ENCODE measurements around the gene PPARA.
A peak's percentile ranks its signal among the peaks of the same experiment; 100 is the strongest.
"Not testable (repeated sequence)": the region's sequence is repeated elsewhere in the genome, so short reads cannot be mapped to it uniquely, and the experiment has no call there.

Gene PPARA

DNA sequence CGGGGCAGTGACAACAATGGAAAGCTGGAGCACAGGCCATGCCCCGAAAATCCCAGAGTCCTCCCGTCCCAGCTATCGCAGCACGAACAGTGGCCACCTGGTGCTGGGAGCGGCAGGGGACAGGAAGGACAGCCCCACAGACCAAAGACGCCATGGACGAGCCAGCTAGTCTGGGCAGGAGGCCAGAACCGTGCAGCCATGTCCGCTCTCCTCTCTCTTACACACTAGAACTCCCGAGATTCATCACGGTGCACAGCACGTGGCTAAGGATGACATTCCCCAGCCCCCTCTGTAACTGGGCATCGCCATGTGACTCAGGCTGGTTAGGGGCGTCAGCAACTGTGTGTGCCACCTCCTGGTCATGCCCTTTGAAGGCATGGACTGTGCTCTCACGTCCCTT is 95.2 kb downstream of the PPARA start:
- no peak for DNase-seq (ENCODE audit: low spot score)

- no peak for DNase-seq (ENCODE audit: low spot score)
Measured at GRCh38 chr22:46246178-46246577, 95.9 kb downstream of the PPARA start.

GRCh38 chr22:46247443-46247975 is 97.2 kb downstream of the PPARA start:
- no peak for DNase-seq (ENCODE audit: low spot score)

GRCh38 chr22:46250035-46250782 is 99.9 kb downstream of the PPARA start, which contains the start of gene CDPF1:
TSS of gene CDPF1 (minus strand) at chr22:46250293. CDS start at chr22:46248284, 2,009 bp downstream.
- DNase-seq (ENCODE audit: low spot score) = peak; percentile 87

DNA sequence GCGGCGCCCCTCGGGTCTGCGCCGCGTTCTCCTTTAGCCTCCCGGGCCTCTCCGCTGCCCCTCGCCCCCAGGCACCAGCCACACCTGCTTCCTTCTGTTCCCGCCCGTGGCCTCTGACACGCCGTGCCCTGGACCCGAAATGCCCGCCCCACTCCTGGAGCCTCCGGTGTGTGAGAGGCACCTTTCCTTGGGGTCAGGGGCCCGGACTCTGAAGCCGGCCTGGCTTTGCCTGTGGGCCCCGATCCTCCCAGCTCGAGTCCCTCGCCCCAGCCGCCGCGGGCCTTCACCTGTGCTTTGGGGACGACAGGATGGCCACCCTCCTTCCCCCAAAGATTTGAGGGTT is 100.4 kb downstream of the PPARA start:
- no peak for DNase-seq (ENCODE audit: low spot score)

DNA sequence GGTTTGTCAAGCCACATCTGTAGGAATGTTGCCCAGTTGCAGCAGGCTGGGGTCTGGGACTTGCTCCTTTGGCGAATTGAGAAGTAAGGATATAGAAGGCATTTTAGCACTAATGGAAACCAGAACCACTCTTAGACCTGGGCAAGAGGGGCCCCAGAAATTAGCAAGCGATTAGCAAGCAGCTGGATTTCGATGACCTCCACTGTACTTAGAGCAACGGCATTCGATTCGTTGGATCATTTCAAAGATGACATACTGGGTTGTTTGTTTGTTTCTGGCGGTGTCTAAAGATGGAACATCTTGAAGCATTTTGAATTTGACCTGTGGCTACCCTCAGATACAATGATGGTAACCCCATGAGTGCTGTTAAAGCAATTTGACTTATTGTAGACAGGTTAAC is 100.9 kb downstream of the PPARA start:
- no peak for DNase-seq (ENCODE audit: low spot score)

GRCh38 chr22:46251816-46252380 is 101.6 kb downstream of the PPARA start:
- no peak for DNase-seq (ENCODE audit: low spot score)

GRCh38 chr22:46256358-46256958 is 106.1 kb downstream of the PPARA start:
- DNase-seq (ENCODE audit: low spot score) = no peak

DNA sequence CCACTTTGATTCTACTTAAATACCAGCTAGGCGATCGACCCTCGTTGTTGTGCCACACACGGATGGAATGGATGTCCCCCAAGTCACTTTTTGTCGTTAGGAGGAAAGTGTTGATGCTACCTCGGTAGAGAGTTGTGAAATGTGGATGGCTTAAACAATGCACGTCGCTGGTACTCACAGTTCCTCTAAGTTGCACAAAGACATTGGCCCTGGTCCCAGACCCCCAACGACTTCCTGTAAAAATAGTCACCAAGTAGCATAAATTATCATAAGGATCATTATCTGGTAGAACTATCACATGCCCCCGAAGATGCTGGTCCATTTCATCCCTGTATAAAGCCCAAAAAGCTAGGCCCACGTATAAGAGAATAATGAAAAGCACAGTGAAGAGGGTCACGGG is 109.0 kb downstream of the PPARA start:
- DNase-seq (ENCODE audit: low spot score) = no peak

DNA sequence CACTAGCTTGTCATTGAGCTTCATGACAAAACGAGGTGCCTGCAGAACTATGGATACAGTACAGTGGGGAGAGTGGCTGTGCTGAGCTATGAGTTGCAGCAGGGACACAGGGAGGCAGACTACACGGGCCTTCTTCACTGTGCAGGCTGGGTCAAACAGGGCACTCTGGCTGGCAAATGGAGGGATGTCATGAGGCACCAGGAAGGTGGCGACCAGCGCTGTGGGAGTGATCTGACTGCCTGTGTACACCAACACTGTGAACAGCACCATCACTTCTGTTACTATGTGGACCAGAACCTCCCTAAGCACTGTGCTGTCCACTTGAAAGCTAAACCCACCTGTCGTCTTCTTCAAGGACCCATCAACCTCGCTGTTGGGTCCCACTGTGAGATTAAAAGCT is 109.7 kb downstream of the PPARA start:
- no peak for DNase-seq (ENCODE audit: low spot score)

DNA sequence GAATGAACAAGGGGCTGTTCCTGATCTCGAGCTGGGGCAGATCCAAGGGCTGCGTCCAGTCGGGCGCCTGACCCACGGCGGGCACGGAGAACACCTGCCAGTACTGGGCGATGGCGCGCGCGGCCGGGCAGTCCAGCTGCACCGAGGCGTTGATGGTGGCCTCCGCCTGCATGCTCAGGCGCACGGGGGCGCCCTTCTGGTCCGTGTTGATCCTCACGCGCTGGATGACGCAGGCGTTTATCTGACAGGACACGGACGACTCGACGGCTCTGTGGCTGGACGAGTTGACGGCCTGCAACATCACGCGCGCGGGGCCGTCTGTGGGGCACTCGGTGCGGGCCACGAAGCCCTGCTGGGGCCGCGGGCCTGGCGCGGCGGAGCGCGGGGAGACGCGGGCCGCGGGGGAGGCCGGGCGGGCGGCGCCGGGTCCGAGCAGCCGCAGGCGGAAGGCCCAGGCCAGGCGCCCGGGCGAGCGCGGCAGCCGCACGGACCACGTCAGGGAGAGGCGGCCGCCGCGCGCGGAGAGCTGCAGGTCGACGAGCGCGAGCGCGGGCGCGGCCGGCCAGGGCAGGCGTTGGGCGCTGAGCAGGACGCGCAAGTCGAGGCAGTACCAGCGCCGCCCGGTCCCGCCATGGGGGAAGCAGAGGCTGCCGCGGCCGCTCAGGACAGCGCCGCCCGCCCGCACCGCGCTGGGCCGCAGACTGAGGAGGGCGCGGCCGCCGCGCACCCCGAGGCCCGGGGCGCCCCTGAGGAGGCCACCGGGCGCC is 112.3 kb downstream of the PPARA start:
- peak; percentile 54 for DNase-seq (ENCODE audit: low spot score)

DNA sequence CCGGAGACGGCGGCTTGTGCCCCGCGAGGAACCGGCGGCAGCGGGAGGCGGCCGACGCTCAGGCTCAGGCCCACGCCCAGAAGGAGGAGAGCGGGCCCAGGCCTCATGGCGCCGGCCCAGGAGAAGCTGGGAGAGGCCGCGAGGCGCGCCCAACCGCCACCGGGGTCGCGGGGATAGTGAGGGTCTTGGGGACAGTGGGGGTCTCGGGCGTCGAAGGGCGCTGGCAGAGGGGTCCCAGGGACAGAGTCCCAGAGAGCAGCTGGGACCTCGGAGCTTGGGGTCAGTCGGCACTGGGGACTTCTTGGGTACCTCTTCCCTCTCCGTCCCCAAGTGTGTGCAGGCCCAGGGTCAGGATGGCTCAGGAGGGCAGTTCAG is 112.9 kb downstream of the PPARA start, which contains the start of gene PKDREJ:
Gene PKDREJ (minus strand): TSS at position 128 of the 375 bp plus-strand sequence. CDS start 21 bp downstream, at position 107.
- no peak for DNase-seq (ENCODE audit: low spot score)

- not testable (repeated sequence) for DNase-seq (ENCODE audit: low spot score)
Measured at GRCh38 chr22:46264520-46264919, 114.2 kb downstream of the PPARA start.

GRCh38 chr22:46265627-46266026 is 115.3 kb downstream of the PPARA start:
- not testable (repeated sequence) for DNase-seq (ENCODE audit: low spot score)

DNA sequence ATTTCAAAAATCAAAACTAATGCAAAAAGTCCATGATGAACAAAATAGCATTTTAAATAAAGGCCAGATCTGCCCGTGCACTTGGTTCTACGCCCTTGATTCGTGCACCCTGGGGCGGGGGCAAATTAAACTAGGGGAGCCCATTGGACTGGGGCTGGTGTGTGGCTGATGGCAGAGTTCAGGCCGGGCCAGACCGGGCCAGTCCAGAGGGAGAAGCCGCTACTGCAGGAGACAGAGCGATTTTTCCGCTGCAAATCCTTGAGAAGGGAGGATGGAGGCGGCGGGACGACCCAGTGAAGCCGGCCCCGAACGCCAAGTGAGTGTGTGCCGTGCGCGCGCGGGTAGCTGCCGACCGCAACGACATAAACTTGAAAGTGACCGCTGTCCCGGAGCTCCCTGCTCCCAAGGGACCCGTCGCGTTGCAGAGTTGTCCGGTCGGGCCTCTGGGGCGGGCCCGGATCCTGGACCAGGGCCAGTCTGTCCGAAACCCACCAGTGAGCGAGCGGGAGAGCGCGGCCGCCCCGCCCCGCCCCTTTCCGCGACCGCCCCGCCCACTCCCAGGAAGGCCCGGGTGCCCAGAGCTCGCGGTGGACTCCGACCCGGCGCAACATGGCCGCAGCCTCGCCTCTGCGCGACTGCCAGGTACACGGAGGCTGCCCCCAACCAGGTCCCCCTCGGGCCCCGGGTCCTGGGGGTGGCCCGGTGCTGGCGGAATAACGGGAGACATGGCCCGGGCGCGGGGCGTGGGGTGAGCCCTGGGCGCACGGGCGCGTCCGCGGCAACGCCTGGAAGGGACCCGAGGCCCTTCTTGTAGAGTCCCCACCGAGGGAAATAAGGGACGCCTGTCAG is 117.3 kb downstream of the PPARA start, which contains the start of gene TTC38:
Gene TTC38 (plus strand): TSS at position 578 of the 849 bp plus-strand sequence. CDS start 32 bp downstream, at position 610.
- peak; percentile 63 for DNase-seq (ENCODE audit: low spot score)

DNA sequence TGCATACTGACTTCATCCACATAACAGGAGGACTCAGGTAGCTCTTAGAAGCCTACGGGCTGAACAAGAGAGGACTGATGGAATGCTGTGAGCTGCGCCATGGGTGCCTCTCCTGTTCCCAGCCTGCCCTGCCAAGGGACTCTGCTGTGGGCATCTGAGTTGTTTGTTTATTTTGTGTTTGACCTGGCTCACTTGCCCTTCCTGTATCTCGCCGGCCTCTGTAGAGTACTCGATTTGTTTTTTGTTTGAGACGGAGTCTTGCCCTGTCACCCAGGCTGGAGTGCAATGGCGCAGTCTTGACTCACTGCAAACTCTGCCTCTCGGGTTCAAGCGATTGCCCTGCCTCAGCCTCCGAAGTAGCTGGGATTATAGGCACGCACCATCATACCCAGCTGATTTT is 119.2 kb downstream of the PPARA start:
- no peak for DNase-seq (ENCODE audit: low spot score)

DNA sequence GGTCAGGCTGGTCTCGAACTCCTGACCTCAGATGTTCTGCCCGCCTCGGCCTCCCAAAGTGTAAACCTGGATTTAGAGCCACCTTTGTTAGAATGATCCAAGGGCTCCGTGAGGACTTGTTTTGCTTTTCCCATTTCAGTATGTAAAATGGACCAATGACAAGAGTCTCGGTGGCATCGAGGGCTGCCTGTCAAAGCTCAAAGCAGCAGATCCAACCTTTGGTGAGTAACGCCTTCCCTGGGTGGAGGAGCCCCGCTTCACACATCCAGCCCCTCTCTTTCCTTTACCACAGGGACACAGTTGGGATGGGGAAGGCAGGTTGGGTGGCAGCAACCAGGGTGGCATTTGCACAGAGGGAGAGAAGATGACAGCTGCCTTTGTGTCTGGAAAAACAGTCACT is 121.9 kb downstream of the PPARA start:
- DNase-seq (ENCODE audit: low spot score) = no peak

DNA sequence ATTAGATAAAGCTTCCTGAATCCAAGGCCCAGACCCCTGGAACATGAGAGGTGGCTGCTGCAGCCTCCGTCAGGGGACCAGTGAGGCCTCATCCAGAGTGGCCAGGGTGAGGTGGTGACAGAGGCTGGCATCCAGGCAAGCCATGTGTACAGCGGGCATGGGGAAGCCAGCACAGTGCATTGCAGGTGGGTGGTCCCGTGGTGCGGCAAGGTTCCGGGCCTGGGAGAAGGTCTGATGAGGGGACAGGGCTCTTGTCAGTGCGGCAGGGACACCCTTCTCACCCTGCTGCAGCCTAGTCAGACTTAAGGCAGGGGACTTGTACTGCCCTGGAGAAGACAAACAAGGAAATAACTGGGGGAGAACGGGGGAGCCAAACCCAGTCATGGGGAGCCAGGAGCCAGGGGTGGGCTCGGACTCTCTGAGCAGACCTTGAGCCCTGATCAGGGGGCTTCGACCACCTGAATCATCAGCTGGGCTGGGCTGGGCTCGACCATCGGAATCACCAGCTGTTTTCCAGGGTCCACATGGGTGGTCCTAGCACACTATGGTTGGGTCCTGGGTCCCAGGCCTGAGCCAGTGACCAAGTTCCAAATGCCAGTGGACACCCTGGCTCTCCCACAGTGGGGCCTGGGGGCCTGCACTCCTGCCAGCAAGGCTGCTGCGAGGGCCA is 122.6 kb downstream of the PPARA start:
- DNase-seq (ENCODE audit: low spot score) = no peak

DNA sequence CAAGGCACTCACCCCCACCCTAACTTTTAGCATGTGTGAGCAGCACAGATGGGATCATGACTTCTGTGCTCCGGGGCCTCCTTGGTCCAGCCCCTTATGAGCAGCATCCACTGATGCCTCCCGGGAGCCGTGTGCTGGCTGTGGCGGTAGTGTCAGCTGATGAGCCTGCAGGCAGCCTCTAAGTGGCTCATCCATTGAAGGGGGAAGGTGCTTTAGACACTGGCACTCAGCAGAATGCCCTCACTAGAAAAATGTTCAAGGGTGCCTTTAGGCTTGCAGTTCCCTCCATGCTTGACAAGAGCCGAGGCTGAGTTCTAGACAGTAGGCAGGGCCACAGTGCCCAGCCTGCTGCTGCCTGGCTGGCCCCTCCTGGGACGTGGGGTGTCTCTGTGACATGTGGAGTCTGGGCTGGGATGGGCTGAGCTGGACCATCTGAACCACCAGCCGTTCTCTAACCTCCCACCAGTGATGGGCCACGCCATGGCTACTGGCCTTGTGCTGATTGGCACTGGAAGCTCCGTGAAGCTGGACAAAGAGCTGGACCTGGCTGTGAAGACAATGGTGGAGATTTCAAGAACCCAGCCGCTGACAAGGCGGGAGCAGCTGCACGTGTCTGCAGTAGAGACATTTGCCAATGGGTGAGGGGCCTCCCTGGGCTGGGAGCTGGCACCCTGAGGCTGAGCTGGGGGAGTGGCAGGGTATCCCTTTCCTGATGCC is 123.3 kb downstream of the PPARA start:
- no peak for DNase-seq (ENCODE audit: low spot score)

DNA sequence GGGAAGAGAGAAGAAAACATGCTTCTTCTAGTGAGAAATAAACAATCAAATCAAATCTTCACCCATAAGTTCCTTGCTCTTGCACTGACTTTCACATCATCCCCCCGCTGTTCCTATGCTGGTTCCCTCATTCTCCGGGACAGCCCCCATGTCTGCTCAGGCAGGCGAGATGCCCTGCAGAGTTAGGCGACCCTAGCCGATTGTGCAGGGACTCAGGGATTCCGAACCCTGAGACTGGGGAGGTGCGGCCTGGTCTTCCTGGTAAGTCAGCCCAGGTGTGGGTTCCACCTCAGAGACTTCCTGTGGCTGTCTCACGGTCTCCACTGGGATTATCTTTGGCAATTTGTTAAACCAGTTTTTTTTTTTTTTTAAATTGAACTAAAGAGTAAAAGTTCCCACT is 124.1 kb downstream of the PPARA start:
- no peak for DNase-seq (ENCODE audit: low spot score)
